Uterus (tissue), 4 donors: ENCODE measurements around the gene GBA2. TPM values are rescaled to one million over a fixed set of nuclear protein-coding genes. Genes with fewer than 3 reads are reported as not detected.

Experiments
- DNase-seq, 2 donors: peaks; one replicate each; pipeline ENCODE4 v3.0.0-alpha.2; 2019 to 2020
- H3K27ac ChIP-seq, 2 donors: fragments of 200-600 bp; sonication (generic); 1 replicate in 1 of 2; 2 replicates in 1 of 2; pipeline ENCODE4 v1.5.1; 2016 to 2018
- H3K27me3 ChIP-seq, 2 donors: fragments of 200-600 bp; sonication (generic); one replicate each; pipeline ENCODE4 v1.5.1; 2018 to 2019; ENCODE audit warnings: control low read depth in 1 of 2
- H3K36me3 ChIP-seq, 2 donors: fragments of 200-600 bp; sonication (generic); one replicate each; pipeline ENCODE4 v1.5.1; 2019; ENCODE audit warnings: control low read depth in 1 of 2
- H3K4me1 ChIP-seq, 2 donors: fragments of 200-600 bp; sonication (generic); one replicate each; pipeline ENCODE4 v1.5.1; 2018 to 2019; ENCODE audit warnings: control low read depth in 1 of 2
- H3K4me3 ChIP-seq, 2 donors: fragments of 200-600 bp; sonication (generic); 1 replicate in 1 of 2; 2 replicates in 1 of 2; pipeline ENCODE4 v1.5.1; 2018 to 2019; ENCODE audit warnings: mild to moderate bottlenecking in 1 of 2
- H3K9me3 ChIP-seq, 2 donors: fragments of 200-600 bp; sonication (generic); one replicate each; pipeline ENCODE4 v1.5.1; 2019; ENCODE audit warnings: control low read depth in 1 of 2
- POLR2A ChIP-seq, 2 donors: fragments of 450-650 bp; IDR thresholded peaks; one replicate each; pipeline ENCODE4 v1.6.1; 2016; ENCODE audit warnings: antibody characterized with exemption in 2 of 2, mild to moderate bottlenecking in 1 of 2, moderate library complexity in 1 of 2
- intact Hi-C: fragments of 100-400 bp; cut with DNase I; formaldehyde crosslinking; loops from one replicate; pipeline ENCODE4 v1.15.1; 2023; ENCODE audit warnings: low total_unique reads
- total RNA-seq, 4 donors: library from RNA; depleted of rRNA in 3 of 4; stranded (reverse); fragments of >200 nt in 3 of 4; gene quantifications; one replicate each; pipeline versions ENCODE4 v1.1.0 to v1.2.4, GENCODE V29; 2014 to 2023
- TF ChIP-seq, protein P1 (sequence below), 4 experiments: fragments of 200-600 bp in 2 of 4; fragments of 450-650 bp in 2 of 4; sonication (generic) in 2 of 4; IDR thresholded peaks; one replicate each; pipeline ENCODE4 v1.5.1; 2016 to 2019; ENCODE audit warnings: antibody characterized with exemption in 4 of 4, mild to moderate bottlenecking in 2 of 4, moderate library complexity in 1 of 4
- donor health status: DM: yes; HTN: yes; CAD: no.

Gene GBA2
- total RNA-seq, 4 donors from 2014 or later: 26.9 to 104 (median 42.1) TPM

DNA sequence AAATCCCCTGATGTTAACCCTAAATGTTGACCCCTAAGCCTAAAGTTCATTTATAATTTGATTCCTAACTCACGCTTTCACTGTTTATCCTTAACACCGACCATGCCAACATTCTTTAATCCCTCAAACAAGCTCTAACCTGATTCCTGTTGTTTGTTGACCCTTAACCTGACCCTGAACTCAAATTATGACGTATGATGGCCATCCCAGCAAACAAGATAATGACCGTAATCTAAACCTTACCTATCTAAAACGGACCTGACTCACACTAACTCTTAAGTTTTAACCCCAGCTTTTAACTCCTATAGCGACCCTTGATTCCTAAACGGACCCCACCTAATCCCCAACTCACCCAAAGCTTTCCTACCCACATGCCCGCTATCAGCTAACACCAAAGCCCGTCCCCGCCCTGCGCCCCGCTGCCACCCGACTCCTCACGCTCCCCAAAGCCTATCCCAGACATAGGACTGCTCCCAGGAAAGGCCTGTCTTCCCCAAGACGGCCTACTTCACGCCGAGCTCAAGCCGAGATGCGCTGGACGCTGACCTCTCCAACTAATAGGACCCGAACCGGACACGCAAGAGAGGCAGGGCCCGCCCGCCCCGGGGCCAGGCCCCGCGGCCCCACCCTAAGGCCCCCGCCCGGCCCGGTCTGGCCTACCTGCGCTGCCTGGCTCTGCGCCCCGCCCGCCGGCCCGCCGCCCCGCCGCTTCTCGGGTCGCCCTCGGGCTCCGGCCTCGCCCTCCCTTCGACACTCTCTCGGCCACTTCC is 17.4 kb downstream of the GBA2 start:
- H3K4me3 ChIP-seq: peak overlapping the region; percentile 62 to 84
- peaks cover 0 to 8% of the 10 kb centered on the region in 2 donors for H3K4me1 ChIP-seq
- H3K27ac ChIP-seq: peak overlapping the region; percentile 94 to 97
- no peaks in the 10 kb centered on the region for H3K9me3 ChIP-seq
- no peaks in the 10 kb centered on the region for H3K36me3 ChIP-seq
- intact Hi-C loops: loop anchor here (5.0 kb wide), 1 partner anchor 74 kb away; the partner anchor contains the start of genes CCDC107 and RMRP
- no peak for TF ChIP-seq POLR2A (IDR thresholded peaks at IDR 0.05)
- TF ChIP-seq, protein P1, sequence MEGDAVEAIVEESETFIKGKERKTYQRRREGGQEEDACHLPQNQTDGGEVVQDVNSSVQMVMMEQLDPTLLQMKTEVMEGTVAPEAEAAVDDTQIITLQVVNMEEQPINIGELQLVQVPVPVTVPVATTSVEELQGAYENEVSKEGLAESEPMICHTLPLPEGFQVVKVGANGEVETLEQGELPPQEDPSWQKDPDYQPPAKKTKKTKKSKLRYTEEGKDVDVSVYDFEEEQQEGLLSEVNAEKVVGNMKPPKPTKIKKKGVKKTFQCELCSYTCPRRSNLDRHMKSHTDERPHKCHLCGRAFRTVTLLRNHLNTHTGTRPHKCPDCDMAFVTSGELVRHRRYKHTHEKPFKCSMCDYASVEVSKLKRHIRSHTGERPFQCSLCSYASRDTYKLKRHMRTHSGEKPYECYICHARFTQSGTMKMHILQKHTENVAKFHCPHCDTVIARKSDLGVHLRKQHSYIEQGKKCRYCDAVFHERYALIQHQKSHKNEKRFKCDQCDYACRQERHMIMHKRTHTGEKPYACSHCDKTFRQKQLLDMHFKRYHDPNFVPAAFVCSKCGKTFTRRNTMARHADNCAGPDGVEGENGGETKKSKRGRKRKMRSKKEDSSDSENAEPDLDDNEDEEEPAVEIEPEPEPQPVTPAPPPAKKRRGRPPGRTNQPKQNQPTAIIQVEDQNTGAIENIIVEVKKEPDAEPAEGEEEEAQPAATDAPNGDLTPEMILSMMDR (IDR thresholded peaks at IDR 0.05): no peak
- DNase-seq: no peak
- no peaks in the 10 kb centered on the region for H3K27me3 ChIP-seq

DNA sequence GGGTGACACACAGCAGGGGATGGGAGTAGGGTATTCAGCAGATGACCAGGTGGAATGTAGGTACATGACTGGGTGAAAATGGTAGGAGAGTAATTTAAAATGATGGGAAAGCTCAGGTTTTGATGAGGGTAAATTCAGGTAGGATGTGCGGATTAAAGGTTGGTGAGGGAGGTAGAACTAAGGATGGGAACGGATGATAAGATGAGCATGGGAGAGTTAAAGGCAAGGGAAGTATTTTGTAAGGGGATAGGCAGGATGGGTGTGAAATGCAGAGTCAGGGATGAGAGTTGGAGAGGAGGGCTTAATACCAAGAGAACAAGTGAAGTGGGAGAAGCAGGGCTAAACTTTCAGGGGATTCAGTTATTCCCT is 18.6 kb downstream of the GBA2 start:
- Histone ChIP-seq H3K36me3 (no peaks in the 10 kb centered on the region), H3K4me1 (peaks cover 0 to 8% of the 10 kb centered on the region in 2 donors), H3K4me3 (peak overlapping the region; percentile 62 to 84), H3K27ac (peak overlapping the region; percentile 94 to 97), H3K9me3 (no peaks in the 10 kb centered on the region), H3K27me3 (no peaks in the 10 kb centered on the region)
- intact Hi-C loops: loop anchor here (5.0 kb wide), 1 partner anchor 73 kb away; the partner anchor contains the start of genes CCDC107 and RMRP
- DNase-seq: no peak
- TF ChIP-seq, protein P1 (IDR thresholded peaks at IDR 0.05): no peak
- TF ChIP-seq POLR2A (IDR thresholded peaks at IDR 0.05): no peak

DNA sequence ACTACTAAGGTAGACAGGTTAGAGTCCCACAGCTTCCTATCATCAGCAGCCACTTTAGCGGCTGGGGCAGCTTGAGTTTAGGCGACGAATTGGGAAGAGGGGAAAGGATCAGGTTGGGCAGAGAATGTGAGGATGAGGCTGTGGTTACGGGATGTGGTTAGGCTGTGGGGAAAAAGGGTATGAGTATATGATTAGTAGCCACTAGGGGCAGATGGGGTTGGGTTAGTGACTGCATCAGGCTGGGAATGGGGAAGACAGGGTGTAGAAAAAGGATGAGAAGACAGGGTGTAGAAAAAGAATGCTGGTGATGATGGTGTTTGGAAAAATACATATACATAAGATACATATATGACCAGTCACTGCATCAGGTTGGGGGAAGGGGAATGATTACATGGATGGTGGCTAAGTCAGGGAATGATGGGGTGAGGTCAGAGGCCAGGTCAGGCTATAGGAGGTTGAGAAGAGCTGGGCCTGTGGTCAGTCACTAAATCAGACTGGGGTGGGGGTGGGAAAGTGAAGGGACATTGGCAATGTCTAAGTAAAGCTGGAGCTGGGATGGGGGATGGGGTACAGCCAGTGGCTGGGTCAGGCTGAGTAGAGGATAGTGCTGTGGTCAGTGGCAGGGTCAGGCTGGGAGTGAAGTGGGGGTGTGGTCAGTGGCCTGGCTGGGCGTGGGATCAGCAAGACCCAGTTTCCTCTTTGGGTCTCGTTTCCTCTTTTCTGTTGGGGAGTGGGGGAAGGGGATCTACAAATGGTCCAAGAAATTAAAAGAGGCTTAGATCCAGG is 19.1 kb downstream of the GBA2 start:
- intact Hi-C loops: loop anchor here (5.0 kb wide), 2 partner anchors 43 to 73 kb away; partner anchors contain the start of genes CCDC107, RMRP and TPM2
- TF ChIP-seq POLR2A (IDR thresholded peaks at IDR 0.05): peak in 1 of 2 donors; percentile 36
- TF ChIP-seq, protein P1 (IDR thresholded peaks at IDR 0.05): peak; percentile 23 to 65 (median 52)
- Histone ChIP-seq H3K27me3 (no peaks in the 10 kb centered on the region), H3K27ac (peak overlapping the region; percentile 94 to 97), H3K4me1 (peaks cover 0 to 8% of the 10 kb centered on the region in 2 donors), H3K4me3 (peak overlapping the region; percentile 62 to 84), H3K36me3 (no peaks in the 10 kb centered on the region), H3K9me3 (no peaks in the 10 kb centered on the region)
- peak in 1 of 2 donors; percentile 56 for DNase-seq

DNA sequence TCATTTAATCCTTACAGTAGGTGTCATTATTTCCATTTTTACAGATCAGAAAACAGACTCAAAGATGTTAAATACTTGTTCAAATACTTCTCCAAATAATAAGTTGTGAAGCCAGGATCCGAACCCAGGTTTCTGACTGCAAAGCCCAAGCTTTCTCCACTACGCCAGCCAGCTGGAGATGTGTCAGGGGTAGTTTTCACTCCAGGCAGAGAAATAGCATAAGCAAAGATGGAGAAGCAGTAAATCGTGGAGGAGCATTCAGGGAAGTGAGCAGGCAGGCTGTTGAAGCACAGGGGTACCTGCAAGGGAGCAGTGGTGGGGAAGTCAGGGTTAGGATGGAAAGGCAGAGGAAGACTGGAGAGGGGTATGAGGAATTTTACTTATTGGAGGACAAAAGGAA is 19.9 kb downstream of the GBA2 start:
- no peaks in the 10 kb centered on the region for H3K36me3 ChIP-seq
- no peaks in the 10 kb centered on the region for H3K9me3 ChIP-seq
- TF ChIP-seq POLR2A (IDR thresholded peaks at IDR 0.05): no peak
- TF ChIP-seq, protein P1 (IDR thresholded peaks at IDR 0.05): no peak
- DNase-seq: no peak
- peak overlapping the region; percentile 94 to 97 for H3K27ac ChIP-seq
- peak overlapping the region; percentile 6 to 84 for H3K4me3 ChIP-seq
- peaks cover 0 to 8% of the 10 kb centered on the region in 2 donors for H3K4me1 ChIP-seq
- H3K27me3 ChIP-seq: no peaks in the 10 kb centered on the region
- intact Hi-C loops: loop anchor here (5.0 kb wide), 1 partner anchor 42 kb away; the partner anchor contains the start of gene TPM2
